Rectal smooth muscle tissue (tissue), 1 donor: ENCODE measurements around the gene NCOA7.
"Not testable (repeated sequence)": the region's sequence is repeated elsewhere in the genome, so short reads cannot be mapped to it uniquely, and the experiment has no call there.

Experiments
- H3K27ac ChIP-seq: one replicate; pipeline ENCODE4 v1.7.0; 2013; ENCODE audit warnings: low read depth, low read length, inconsistent platforms
- H3K27me3 ChIP-seq: one replicate; pipeline ENCODE4 v1.7.0; 2013; ENCODE audit warnings: low read length; ENCODE audit not compliant: control insufficient read depth, insufficient read depth
- H3K36me3 ChIP-seq: one replicate; pipeline ENCODE4 v1.7.0; 2013; ENCODE audit warnings: low read length; ENCODE audit not compliant: control insufficient read depth, insufficient read depth
- H3K4me1 ChIP-seq: one replicate; pipeline ENCODE4 v1.7.0; 2013; ENCODE audit warnings: low read length; ENCODE audit not compliant: control insufficient read depth, insufficient read depth
- H3K4me3 ChIP-seq: one replicate; pipeline ENCODE4 v1.7.0; 2013; ENCODE audit warnings: low read length
- H3K9ac ChIP-seq: one replicate; pipeline ENCODE4 v1.7.0; 2013; ENCODE audit warnings: low read length

NCOA7 gene

DNA sequence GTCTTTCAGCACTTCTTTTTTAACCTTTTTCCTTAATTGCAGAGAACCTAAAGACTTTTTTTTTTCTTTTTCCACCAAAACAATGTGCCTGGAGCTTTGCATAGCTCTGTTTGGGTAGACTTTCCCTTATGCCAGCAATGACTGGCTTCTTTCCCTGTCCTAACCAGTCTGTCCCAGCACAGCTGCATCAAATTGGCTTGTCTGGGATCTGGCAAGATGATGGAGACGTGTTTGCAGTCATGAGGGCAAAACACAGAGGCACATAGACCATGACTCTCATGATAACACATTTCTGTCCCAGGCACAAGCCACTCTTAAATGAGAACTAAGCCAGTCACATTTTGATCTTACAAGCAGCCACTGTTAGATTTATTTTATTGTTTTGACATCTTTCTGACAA, 24.8 kb upstream of the NCOA7 start:
- no peaks in the 10 kb centered on the region for H3K36me3 ChIP-seq
- no peaks in the 10 kb centered on the region for H3K4me1 ChIP-seq
- no peak overlapping the region for H3K27ac ChIP-seq
- no peak overlapping the region for H3K4me3 ChIP-seq
- no peak overlapping the region for H3K9ac ChIP-seq
- H3K27me3 ChIP-seq: no peaks in the 10 kb centered on the region

DNA sequence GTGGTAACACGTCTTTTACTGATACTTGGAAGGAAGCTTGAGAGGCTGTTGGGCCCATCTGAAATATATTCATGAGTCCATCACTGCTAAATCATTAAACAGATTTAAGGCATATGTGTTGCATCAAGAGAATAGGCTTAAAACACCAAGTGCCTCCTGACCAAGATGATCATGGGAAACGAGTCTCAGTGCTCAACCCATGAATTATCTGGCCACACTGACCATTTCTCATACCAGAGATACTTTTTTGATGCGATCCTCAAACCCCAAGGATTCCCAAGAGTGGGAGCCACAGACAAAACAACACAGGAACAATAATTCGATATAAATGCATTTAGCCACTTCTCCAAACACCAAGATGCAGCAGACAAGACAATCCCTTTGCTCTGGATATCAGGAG, 24.1 kb upstream of the NCOA7 start:
- Histone ChIP-seq H3K4me3 (no peak overlapping the region), H3K27me3 (no peaks in the 10 kb centered on the region), H3K36me3 (no peaks in the 10 kb centered on the region), H3K4me1 (no peaks in the 10 kb centered on the region), H3K27ac (no peak overlapping the region), H3K9ac (no peak overlapping the region)

DNA sequence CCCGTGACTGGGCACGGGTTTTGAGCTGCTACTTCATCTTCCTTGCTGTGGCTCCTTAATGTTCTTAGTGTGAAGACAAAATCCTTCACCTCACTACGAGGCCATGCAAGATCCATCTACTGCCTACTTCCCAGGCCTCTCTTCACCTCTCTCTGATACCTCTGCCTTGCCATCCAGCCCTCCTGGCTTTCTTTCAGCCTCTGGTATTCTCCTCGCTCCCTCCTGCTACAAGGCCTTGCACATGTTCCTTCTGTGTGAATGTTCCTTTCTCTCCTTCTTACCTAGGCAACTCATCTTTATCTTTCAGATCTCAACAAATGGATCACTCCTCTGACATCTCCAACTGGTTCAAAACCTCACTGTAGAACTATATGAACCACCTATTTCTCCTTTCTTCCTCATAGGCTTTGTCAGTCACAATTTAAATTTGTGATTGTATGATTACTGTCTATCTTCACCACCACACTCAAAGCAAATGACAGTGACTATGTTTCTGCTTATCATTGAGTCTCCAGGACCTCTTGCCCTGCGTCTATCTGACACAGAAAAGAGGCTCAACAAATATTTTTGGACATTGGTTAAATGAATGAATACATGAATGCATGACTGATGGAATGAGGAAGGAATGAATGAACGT, 21.5 kb upstream of the NCOA7 start:
- Histone ChIP-seq H3K27me3 (no peaks in the 10 kb centered on the region), H3K4me3 (no peak overlapping the region), H3K36me3 (no peaks in the 10 kb centered on the region), H3K27ac (no peak overlapping the region), H3K9ac (no peak overlapping the region), H3K4me1 (no peaks in the 10 kb centered on the region)

DNA sequence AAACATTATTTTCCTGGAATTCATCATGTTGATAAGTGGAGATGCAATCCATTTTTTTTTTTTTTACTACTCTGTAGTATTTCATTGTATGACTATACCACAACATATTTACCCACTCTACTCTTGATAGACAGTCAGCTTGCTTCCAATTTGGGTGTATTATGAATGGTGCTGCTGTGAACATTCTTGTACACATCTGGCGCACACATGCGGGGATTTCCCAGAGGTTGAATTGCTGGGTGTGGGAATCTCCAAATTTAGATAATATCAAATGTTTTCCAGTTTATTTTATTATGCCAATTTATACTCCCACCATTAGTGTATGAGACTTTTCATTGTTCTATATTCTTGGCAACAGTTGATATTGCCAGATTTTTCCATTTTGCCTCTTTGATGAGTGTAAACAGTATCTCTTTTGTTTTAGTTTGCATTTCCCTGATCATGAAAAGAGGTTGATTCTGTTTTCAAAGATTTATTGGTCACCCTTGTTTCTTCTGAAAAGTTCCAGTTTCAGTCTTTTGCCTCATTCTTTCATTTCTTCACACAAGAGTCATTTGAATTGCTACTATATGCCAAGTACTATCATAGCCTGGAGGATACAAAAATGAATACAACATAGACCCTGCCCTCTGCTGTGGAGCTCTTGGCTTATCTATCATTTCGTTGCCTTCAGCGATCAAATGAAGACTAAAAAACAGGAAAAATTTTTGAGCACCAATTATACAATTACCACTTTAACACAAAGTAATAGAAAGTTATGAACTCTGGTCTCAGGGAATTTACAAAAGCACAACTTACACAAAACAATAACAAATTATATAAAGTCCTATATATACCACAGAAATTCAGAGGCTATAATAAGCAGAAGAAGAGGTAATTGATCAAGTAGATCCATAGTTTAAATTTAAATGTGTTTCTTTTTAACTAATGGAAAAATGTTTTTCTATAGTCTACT, 17.1 kb upstream of the NCOA7 start:
- Histone ChIP-seq H3K27ac (no peak overlapping the region), H3K36me3 (no peaks in the 10 kb centered on the region), H3K4me1 (no peaks in the 10 kb centered on the region), H3K4me3 (no peak overlapping the region), H3K9ac (no peak overlapping the region), H3K27me3 (no peaks in the 10 kb centered on the region)

DNA sequence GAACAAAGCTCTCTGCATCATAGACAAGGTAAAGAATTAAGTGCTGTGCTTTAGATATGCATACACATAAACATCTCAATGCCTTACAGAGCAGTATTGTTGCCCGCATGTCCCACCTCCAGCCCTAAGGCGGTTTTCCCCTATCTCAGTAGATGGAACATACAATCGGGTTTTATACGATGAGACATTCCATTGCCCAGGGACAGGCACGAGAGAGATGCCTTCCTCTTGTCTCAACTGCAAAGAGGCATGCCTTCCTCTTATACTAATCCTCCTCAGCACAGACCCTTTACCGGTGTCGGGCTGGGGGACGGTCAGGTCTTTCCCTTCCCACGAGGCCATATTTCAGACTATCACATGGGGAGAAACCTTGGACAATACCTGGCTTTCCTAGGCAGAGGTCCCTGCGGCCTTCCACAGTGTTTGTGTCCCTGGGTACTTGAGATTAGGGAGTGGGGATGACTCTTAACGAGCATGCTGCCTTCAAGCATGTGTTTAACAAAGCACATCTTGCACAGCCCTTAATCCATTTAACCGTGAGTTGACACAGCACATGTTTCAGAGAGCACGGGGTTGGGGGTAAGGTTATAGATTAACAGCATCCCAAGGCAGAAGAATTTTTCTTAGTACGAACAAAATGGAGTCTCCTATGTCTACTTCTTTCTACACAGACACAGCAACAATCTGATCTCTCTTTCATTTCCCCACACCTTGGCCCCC, 14.5 kb upstream of the NCOA7 start:
- not testable (repeated sequence) for H3K27me3 ChIP-seq, H3K9ac ChIP-seq, H3K27ac ChIP-seq, H3K4me1 ChIP-seq, H3K4me3 ChIP-seq, H3K36me3 ChIP-seq

DNA sequence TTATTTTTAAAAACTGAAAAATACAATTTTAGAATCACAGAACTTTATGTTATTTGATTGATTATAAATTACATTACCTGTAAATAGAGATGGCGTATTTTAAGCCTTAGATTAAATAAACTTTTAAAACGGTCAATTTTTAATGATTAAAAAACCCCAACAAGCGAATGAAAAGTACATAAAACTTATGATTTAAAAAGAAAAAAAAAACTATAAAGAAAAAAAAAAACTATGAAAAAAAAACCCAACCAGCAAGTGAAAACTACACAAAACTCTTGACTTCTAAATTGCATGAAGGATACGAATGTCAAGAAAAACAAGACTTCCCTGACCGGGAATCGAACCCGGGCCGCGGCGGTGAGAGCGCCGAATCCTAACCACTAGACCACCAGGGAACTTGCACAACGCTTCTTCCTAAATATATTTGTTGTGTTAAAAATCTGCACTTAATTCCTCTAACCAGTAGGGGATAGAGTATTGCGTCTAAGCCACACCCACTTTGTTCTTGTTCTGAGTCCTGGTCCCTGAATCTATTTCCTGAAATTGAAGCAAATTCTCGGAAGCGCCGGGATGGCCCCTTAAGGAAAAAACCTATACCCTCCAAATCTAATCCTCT, 10.7 kb upstream of the NCOA7 start:
- Histone ChIP-seq H3K27ac (peak overlapping the region; percentile 94), H3K9ac (peak overlapping the region; percentile 88), H3K4me3 (peak overlapping the region; percentile 96), H3K4me1 (no peaks in the 10 kb centered on the region), H3K27me3 (no peaks in the 10 kb centered on the region), H3K36me3 (no peaks in the 10 kb centered on the region)

DNA sequence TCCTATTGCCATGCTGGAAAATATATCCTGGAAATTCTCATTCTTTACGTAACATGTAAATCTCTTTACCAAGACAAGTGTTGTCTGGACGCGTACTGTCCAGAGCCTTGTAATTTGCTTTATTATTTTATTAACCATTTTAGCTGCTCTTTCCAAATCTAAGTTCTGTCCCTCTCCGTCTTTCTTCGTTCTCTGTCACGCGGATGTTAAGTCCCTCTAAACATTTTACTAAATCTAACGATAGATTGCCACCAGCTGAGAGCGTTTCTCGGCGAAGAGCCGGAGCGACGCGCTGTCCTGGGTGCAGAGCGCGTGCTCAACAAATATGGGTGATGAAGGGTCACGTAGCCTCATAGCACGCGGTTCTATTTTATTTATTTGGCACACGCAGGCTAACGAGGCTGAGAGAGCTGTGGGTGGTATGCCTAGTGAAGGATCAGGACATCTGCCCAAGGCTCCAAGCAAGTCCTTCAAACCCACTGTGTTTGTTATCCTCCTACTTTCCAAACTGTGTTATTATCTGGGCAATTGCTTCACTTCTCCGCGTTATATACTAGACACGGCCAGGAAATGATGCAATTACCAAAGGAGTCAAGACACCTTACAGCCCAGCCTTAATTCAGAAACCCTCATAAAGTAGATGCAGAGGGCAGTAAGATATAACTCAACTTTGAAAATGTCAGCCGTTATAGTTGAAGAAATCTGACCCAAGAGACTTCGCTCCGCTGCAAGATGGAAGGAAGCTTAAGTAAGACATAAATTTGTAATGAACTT, 10.0 kb upstream of the NCOA7 start:
- H3K27ac ChIP-seq: peak overlapping the region; percentile 94
- no peaks in the 10 kb centered on the region for H3K27me3 ChIP-seq
- H3K36me3 ChIP-seq: no peaks in the 10 kb centered on the region
- peak overlapping the region; percentile 96 for H3K4me3 ChIP-seq
- peak overlapping the region; percentile 88 for H3K9ac ChIP-seq
- H3K4me1 ChIP-seq: no peaks in the 10 kb centered on the region

DNA sequence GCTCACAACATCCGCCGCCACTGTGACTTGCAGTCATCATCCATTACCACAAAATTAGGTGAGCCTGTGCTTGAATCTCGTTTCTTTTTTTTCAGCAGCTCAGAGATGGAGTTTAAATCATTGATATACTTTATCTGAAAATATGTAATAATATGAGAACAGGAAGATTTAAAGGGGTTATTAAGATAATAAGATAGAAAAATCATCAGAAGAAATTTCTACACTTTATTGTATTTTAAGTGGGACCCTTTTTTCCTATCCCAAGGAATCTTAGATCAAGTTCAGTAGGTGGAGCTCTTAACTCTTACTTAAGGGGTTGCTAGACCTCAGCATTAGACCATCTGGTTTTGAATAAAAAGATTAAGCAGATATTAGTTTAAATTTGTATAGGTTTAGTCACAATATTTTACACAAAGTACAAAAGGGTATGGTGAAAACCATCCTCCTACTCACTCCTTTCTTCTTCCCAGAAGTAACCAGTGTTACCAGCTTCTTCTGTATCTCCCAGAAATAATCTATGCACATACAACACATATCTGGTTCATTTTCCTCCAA, 9.4 kb upstream of the NCOA7 start:
- Histone ChIP-seq H3K27ac (peak overlapping the region; percentile 94), H3K4me3 (peak overlapping the region; percentile 96), H3K27me3 (no peaks in the 10 kb centered on the region), H3K4me1 (no peaks in the 10 kb centered on the region), H3K36me3 (no peaks in the 10 kb centered on the region), H3K9ac (peak overlapping the region; percentile 88)

DNA sequence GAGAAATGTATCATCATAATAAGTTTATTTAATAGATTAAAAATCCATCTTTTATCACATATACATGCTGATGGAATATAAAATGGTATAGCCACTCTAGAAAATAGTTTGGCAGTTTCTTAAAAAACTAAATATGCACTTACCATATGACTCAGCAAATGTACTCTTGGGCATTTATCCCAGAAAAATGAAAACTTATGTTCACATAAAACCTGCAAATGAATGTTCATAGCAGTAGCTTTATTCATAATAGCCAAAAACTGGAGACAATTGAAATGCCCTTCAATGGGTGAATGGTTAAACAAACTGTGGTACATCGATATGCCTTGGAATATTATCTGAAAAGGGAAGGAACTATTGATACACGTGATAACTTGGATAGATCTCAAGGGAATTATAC, 6.4 kb upstream of the NCOA7 start:
- H3K4me3 ChIP-seq: no peak overlapping the region
- H3K27me3 ChIP-seq: no peaks in the 10 kb centered on the region
- no peak overlapping the region for H3K9ac ChIP-seq
- no peaks in the 10 kb centered on the region for H3K36me3 ChIP-seq
- H3K4me1 ChIP-seq: peaks cover under 1% of the 10 kb centered on the region
- H3K27ac ChIP-seq: no peak overlapping the region

DNA sequence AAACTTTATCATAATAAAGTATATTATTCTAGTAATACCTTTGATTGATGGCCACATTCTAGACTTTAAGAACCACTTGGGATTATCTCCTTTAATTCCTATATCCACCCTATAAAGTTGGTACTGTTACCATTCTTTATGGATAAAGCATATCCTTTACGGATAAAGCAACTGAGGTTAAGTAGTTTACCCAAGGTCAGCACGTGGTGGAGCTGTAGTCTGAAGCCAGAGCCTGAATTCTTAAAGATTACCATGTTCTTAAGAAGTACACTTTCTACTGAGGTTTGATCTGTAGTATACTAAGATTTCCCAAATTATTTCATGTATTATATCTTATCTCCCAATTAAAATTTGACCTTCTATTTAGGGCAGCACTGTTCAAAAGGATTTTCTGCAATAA, 3.0 kb upstream of the NCOA7 start:
- Histone ChIP-seq H3K9ac (no peak overlapping the region), H3K4me3 (no peak overlapping the region), H3K27ac (no peak overlapping the region), H3K27me3 (no peaks in the 10 kb centered on the region), H3K36me3 (no peaks in the 10 kb centered on the region), H3K4me1 (peaks cover 9% of the 10 kb centered on the region)

DNA sequence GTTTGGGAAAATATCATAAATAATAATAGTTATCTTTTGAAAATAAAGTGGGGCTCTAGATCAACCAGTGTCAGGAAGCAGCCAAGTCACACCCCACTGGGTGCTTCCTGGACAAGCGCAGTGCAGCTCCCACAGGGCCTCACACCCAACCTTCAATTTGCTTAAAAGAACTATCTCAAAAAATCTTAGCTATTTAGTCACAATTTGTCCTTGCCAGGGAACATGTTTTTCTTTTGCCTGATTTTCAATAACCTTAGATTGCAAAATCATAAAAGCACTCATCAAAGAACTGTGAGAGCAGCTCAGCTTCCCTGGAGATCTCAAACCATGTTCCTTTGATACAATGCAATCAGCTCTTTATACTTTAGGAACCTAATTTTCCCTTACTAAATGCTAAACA, 1.6 kb upstream of the NCOA7 start:
- Histone ChIP-seq H3K4me1 (peaks cover 9% of the 10 kb centered on the region), H3K27ac (peak overlapping the region; percentile 94), H3K36me3 (no peaks in the 10 kb centered on the region), H3K27me3 (no peaks in the 10 kb centered on the region), H3K4me3 (no peak overlapping the region), H3K9ac (peak overlapping the region; percentile 72)
